Inflammatory macrophage treated with lipopolysaccharide for 1 hour (primary cell): ENCODE data around the gene SLC9A8.

Experiments used
- DNase-seq, 2 donors: peaks; one replicate each; pipeline ENCODE4 v3.0.0-alpha.2; 2020 to 2022

The SLC9A8 gene

DNA sequence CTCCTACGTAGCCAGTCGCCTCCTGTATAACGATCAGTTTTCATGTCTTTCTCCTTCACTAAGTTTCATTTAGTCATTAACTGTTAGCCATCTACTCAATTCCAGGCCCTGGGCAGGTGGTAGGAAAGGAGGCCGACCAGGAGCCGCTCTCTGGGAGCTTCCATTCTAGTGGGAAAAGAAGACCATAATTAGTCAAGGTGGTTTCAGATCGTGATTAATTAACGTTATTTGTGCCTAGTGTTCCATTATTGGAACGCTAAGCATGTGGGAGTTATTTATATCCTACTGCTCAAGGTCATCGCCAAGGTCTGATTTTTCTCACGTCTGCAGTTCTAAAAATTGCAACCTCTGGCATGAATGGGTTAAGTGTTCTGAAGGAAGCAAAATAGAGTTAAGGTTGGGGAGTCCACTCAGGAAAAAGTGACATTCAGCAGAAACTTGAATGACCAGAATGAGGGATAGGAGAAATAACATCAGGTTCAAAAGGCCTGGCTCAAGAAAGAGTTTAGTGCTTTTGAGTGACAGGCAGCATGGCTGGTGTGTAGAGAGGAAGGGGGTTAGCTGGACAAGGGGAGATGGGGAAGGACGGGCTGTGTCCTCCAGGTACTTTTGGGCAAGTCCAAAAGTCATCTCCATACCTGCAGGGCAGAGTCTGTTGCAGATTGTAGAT is 812 bp downstream of the SLC9A8 start:
- no peak for DNase-seq

DNA sequence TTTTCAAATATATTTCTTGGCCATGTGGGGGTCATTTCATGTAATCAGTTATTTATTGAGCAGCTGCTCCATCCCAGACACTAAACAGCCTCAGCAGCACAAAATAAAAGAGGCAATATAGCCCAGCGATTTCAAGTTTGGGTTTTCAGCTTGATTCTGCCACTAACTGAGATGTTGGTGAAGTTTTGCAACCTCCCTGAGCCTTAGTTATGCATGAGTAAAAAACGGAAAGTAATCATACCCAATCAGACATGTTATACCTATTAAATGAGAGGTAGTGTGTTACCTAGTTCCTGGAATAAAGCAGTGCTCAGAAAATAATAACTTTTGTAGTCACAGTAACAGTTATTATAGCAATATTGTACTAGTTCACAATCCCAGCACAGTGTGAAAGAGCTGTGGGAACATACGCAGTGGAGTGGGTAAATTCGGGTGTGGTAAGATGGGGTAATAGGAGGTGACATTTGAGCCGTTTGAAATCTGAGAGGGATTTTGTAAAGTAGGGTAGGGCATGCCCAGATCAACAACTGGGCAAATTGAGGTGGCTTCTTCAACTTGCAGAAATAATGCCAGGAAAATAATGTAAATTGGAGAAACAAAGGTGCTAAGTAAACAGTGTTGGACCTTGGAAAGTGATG is 1.5 kb downstream of the SLC9A8 start:
- DNase-seq = peak; percentile 62 to 67

GRCh38 chr20:49818816-49819215 is 6.2 kb downstream of the SLC9A8 start:
- DNase-seq = peak; percentile 69 to 83

GRCh38 chr20:49819702-49820101 is 7.1 kb downstream of the SLC9A8 start:
- DNase-seq = no peak

DNA sequence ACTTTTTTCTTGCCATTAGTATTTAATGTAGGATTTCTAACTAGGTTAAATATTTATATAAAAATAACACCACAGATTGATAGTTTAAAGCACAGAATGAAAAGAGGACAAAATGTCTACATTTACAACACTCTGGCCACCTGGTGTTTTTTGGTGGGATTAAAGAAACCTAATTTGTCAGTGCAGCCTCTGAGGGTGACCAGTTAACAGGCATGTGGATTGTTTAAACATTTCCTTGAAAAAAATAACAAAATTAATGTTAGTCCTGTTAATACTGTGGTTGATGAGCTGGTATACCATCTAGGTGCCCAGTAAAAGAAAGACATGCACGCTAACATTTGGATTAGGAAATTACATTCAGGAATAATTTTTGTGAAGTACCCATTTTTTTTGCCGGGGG is 8.8 kb downstream of the SLC9A8 start:
- no peak for DNase-seq

GRCh38 chr20:49821870-49822331 is 9.3 kb downstream of the SLC9A8 start:
- peak in 1 of 2 donors; percentile 60 for DNase-seq

GRCh38 chr20:49823152-49823847 is 10.7 kb downstream of the SLC9A8 start:
- peak in 1 of 2 donors; percentile 27 for DNase-seq

GRCh38 chr20:49824206-49824605 is 11.6 kb downstream of the SLC9A8 start:
- DNase-seq = no peak

DNA sequence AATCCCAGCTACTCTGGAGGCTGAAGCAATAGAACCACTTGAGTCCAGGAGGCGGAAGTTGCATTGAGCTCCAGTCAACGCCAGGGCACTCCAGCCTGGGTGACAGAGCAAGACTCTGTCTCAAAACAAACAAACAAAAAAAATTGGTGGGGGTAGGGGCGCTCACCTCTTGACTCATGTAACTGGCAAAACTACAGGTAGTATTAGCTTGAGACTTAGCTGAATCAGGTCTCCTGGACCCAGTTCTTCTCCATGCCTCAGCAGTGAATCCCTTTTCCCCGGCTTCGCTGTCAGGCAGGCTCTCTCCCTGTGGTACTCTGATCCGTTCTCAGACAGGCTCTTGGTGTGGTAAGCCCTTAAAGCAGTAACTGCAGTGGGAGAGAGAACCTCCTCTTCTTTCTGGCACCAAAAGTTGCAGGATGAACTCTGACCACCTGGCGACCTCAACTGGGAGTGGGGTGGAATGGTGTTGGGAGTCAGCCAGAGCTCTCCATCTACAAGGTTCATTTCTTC is 12.9 kb downstream of the SLC9A8 start:
- DNase-seq = no peak

DNA sequence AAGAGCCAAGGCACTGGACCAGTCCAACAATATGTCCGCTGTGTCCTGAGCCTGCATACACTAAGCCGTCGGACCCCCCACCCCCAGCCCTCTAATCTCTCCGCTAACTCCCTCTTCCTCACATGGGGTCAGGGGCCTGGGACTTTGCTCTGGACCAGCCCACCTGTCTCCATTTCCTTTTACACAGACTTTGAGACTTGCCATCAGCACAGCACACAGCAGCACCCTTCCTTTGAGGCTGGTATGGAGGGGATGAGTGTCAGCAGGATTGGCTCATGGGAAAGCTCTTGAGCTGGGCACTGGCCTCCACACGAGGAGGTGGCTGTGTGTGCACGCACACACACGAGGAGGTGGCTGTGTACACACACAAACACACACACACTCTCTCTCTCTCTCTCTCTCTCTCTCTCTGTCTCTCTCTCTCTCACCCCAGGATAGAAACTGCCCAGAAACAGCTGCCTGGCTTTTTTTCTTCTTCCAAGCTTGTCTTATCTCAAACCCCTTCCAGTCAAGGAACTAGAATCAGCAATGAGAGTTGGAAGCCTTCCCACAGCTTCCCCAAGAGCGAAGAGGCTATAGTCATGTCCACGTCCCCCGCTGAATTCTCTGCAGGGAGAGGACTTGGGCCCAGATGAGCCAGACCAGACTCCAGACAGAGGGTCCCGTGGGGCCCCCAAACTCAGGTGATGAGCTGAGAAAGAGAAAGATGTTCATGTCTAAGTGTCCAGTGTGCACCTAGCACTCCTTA is 18.6 kb downstream of the SLC9A8 start:
- no peak for DNase-seq

- DNase-seq = peak; percentile 24 to 40
These were observed 19.4 kb downstream of the SLC9A8 start for GRCh38 chr20:49831770-49832631.

GRCh38 chr20:49832632-49833327 is 20.2 kb downstream of the SLC9A8 start:
- DNase-seq = peak; percentile 54 to 75

DNA sequence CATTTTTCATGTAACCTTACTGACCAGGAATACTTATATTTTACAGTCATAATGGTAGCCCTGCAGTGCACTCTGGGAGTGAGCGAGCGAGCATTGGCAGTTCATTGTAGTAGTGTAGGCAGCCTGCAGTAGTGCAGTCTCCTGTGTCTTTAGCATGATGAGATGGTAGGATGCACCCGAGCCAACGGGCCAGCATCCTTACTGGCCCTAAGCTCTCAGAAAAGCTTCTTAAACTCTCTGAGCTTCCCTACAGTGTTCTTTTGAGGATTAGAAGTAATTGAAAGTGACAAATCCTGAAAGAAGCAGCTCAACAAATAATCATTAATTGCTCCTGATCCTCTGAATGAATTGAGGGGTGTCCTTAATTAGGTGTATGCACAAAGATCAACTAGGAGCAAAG is 20.9 kb downstream of the SLC9A8 start:
- no peak for DNase-seq

DNA sequence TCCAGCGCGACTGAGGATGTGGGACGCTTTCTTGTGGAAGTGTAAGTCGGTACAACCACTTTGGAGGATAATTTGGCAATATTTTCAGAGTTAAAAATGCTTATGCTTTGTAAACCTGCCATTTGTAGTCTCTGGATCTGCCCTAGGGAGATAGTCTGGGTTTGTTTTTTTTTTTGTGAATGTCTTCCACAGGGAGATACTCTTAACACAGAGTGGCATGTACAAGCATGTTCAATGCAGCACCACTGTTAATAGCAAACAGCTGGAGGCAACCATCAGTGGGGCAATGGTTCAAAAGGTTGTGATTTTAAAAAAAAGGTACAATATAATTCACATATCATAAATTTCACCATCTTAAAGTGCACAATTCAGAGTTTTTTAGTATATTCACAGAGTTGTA is 22.4 kb downstream of the SLC9A8 start:
- no peak for DNase-seq

GRCh38 chr20:49838546-49838945 is 25.9 kb downstream of the SLC9A8 start:
- DNase-seq = no peak

DNA sequence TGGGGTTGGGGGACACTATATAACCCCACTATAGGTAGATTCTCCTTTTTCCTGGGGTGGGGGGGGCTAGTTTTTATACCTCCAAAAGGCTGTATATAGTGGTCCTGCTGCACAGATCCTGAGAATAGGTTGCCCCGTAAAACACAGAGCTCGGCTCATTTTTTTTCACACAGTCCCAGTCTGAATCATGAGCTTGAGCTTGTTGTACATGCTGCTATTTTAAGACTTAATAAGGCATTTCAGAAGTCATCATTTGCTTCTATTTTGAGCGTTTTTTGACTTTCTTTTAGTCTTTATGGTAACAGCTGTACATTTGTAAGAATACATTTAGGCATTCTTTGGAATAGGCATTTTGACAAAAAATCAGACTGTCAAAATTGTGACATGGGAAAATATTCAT is 30.5 kb downstream of the SLC9A8 start:
- no peak for DNase-seq

- DNase-seq = no peak
These were observed 31.2 kb downstream of the SLC9A8 start for GRCh38 chr20:49843770-49844380.

DNA sequence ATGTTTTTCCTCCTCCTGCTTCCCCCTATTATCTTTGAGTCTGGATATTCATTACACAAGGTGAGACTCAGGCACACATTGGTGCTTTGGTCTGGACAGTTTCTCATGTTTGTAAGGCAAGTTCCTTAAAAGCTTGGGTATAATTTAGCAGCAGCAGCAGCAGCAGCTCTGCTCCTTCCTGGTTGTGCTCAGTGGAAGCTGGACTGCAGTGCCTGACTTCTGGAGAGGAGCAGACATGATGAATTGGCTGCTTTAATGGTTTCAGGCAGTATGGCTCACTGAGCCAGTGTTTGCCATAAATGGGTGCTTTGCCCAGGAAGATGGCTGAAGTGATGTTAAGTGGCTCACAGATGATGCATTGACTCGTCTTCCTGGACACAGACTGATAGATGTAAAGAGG is 32.4 kb downstream of the SLC9A8 start:
- DNase-seq = no peak

GRCh38 chr20:49846206-49846807 is 33.7 kb downstream of the SLC9A8 start:
- peak; percentile 59 to 91 for DNase-seq

DNA sequence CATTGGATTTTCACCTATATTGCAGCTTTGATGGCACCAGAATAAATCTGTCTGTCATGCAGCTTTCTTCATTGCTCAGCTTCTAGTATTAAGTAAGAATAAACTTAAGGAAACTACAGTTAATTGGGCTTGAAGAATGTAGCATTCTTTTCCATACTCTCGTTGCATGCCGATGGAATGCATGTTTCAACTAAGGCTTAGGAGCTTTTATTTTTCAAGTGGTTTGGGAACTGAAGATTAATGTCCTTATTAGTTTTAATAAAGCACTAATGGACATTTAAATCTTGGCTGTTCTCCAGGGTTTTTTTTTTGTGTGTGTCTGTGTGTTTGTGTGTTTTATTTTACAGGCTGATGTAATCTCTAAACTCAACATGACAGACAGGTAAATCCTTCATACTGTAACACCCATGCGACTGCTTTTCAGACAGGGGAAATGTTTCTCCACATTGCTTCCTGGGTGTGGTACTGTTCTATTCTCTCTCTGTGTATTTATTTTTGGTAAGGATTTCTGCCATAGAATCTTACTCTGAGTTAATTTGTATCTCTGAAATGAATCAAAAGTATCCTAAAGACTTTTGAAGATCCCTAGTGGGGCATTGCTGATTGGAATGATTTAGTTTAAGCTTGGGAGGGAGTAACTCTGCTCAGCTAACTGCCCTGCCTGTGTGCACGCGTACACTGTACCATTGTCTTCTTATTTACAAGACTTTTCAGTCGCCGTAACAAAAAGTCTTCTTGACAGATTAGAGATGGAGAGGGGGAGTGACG is 38.0 kb downstream of the SLC9A8 start:
- DNase-seq = no peak
